Measurements from ENCODE around the gene RECQL5.

DNA sequence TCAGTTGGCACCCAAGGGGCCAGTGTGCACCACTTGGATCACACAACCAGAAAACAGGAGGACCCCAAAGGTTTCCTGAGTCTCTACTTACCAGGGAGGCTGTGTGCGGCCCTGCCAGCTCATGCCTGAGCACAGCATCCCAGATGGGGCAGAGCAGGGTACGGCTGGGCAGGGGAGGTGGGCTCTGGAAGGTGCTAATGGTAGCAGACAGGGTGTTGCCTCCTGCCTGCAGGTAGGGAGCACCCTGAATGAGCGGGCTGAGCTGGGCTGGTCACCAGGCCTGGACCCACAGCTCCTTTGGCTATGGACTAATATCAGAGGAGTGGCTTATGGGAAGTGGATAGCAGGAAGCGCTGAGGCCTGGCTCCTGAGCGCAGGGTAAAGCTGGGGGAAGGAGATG, 14.6 kb downstream of the RECQL5 start:
- TF ChIP-seq, protein P1, sequence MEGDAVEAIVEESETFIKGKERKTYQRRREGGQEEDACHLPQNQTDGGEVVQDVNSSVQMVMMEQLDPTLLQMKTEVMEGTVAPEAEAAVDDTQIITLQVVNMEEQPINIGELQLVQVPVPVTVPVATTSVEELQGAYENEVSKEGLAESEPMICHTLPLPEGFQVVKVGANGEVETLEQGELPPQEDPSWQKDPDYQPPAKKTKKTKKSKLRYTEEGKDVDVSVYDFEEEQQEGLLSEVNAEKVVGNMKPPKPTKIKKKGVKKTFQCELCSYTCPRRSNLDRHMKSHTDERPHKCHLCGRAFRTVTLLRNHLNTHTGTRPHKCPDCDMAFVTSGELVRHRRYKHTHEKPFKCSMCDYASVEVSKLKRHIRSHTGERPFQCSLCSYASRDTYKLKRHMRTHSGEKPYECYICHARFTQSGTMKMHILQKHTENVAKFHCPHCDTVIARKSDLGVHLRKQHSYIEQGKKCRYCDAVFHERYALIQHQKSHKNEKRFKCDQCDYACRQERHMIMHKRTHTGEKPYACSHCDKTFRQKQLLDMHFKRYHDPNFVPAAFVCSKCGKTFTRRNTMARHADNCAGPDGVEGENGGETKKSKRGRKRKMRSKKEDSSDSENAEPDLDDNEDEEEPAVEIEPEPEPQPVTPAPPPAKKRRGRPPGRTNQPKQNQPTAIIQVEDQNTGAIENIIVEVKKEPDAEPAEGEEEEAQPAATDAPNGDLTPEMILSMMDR (IDR thresholded peaks at IDR 0.05) = no peak
- TF ChIP-seq EP300 (IDR thresholded peaks at IDR 0.05) (no peak), POLR2A (IDR thresholded peaks at IDR 0.05) (no peak)
